Measurements from ENCODE around the gene PDE7B.

DNA sequence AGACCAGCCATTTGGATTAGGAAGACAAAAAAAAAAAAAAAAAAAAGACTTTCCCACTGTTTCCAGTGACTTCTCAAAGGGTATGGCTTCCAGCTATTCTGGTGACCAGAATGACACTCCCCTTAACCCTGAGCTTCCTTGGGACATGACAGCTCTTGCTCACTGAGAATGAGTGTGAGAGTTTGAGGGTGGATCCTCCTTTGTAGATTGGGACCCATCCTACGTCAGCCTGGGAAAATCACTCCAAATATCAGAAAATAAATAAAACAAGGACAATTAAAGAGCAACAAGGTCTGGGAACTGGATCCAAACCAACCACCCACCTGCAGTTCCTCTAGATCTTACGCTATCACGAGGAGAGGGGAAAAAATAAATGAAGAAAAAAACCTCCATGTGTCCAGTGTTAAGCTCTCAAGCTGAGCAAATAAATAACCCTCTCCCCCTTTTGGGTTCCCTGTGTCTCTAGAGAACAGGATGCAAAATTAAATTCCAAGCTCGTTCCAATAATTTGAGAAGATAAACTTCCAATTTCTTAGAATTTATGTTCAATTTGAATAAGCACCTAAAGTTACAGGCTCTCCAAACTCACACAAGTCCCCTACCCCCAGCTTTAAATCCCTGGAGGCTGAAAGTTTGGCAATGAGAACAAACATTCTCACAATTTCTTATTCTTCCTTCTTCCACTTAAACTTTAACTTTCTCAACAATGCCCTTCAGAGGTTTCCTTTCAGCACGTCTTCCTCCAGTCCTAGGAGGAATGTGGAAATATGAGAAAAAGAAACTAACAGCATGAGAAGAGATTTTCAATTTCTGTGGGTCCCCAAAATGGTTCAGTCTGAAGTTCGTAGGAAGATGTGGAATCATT lies 228.4 kb downstream of the PDE7B start:
- TF ChIP-seq POLR2A (IDR thresholded peaks at IDR 0.05) (no peak), CTCF (IDR thresholded peaks at IDR 0.05 in 8 of 11, conservative IDR thresholded peaks at IDR 0.05 in 3 of 11) (no peak), POLR2AphosphoS5 (IDR thresholded peaks at IDR 0.05) (no peak)
